Ishikawa (cell line): ENCODE measurements around the gene KCNA2.

Source experiments
- CEBPB ChIP-seq: IDR thresholded peaks from 2 replicates; pipeline ENCODE4 v1.6.1; 2012
- EGR1 ChIP-seq: IDR thresholded peaks from 2 replicates; pipeline ENCODE4 v1.6.1; 2012
- RAD21 ChIP-seq: IDR thresholded peaks from 2 replicates; pipeline ENCODE4 v1.6.1; 2012; ENCODE audit warnings: low read depth
- TAF1 ChIP-seq: IDR thresholded peaks from 2 replicates; pipeline ENCODE4 v1.6.1; 2012; ENCODE audit warnings: low read depth, mild to moderate bottlenecking
- TCF12 ChIP-seq: IDR thresholded peaks from 2 replicates; pipeline ENCODE4 v1.6.1; 2012; ENCODE audit warnings: low read depth
- YY1 ChIP-seq: IDR thresholded peaks from 2 replicates; pipeline ENCODE4 v1.6.1; 2012; ENCODE audit warnings: low read depth

- TF ChIP-seq RAD21 (no peak), TAF1 (no peak), EGR1 (no peak), TCF12 (no peak), CEBPB (no peak), YY1 (no peak)
These were observed 41.2 kb upstream of the KCNA2 start for GRCh38 chr1:110647254-110647891.
